HG03432 (cell line): ENCODE measurements around the gene PLCG2.
A peak's percentile ranks its signal among the peaks of the same experiment; 100 is the strongest.
"Not testable (repeated sequence)": the region's sequence is repeated elsewhere in the genome, so short reads cannot be mapped to it uniquely, and the experiment has no call there.

Experiments
- ATAC-seq: cut with Tn5 transposase; IDR thresholded peaks from one replicate; pipeline ENCODE4 v1.9.1; 2021; ENCODE audit warnings: mild to moderate bottlenecking, moderate library complexity; ENCODE audit not compliant: unreplicated experiment

The PLCG2 gene

GRCh38 chr16:81778861-81779535 is at the start of gene PLCG2:
PLCG2 (plus strand) TSS chr16:81779291; CDS start chr16:81785990, 6,699 bp downstream.
- peak; percentile 84 for ATAC-seq

- ATAC-seq = no peak
Measured at GRCh38 chr16:81729451-81729850, 49.6 kb upstream of the PLCG2 start.

GRCh38 chr16:81730090-81731051 is 48.7 kb upstream of the PLCG2 start:
- peak; percentile 89 for ATAC-seq

GRCh38 chr16:81731649-81732048 is 47.4 kb upstream of the PLCG2 start:
- ATAC-seq = no peak

- ATAC-seq = no peak
Measured at GRCh38 chr16:81732699-81733098, 46.4 kb upstream of the PLCG2 start.

- no peak for ATAC-seq
Measured at GRCh38 chr16:81733295-81733694, 45.8 kb upstream of the PLCG2 start.

- ATAC-seq = no peak
Measured at GRCh38 chr16:81734632-81735434, 44.3 kb upstream of the PLCG2 start.

- peak; percentile 55 for ATAC-seq
Measured at GRCh38 chr16:81737885-81738536, 41.1 kb upstream of the PLCG2 start.

GRCh38 chr16:81738783-81739496 is 40.2 kb upstream of the PLCG2 start:
- peak; percentile 34 for ATAC-seq

GRCh38 chr16:81739503-81739902 is 39.6 kb upstream of the PLCG2 start:
- ATAC-seq = no peak

GRCh38 chr16:81740169-81740568 is 38.9 kb upstream of the PLCG2 start:
- peak; percentile 79 for ATAC-seq

- ATAC-seq = not testable (repeated sequence)
Measured at GRCh38 chr16:81741430-81741770, 37.7 kb upstream of the PLCG2 start.

GRCh38 chr16:81744385-81744784 is 34.7 kb upstream of the PLCG2 start:
- ATAC-seq = no peak

- no peak for ATAC-seq
Measured at GRCh38 chr16:81744911-81745310, 34.2 kb upstream of the PLCG2 start.

- ATAC-seq = peak; percentile 76
Measured at GRCh38 chr16:81745704-81746558, 33.2 kb upstream of the PLCG2 start.

GRCh38 chr16:81746566-81746965 is 32.5 kb upstream of the PLCG2 start:
- no peak for ATAC-seq

- ATAC-seq = no peak
Measured at GRCh38 chr16:81748476-81749198, 30.5 kb upstream of the PLCG2 start.

- ATAC-seq = peak; percentile 92
Measured at GRCh38 chr16:81752225-81752875, 26.7 kb upstream of the PLCG2 start.
